ENCODE measurements around the gene RAPGEF4.

Gene RAPGEF4

DNA sequence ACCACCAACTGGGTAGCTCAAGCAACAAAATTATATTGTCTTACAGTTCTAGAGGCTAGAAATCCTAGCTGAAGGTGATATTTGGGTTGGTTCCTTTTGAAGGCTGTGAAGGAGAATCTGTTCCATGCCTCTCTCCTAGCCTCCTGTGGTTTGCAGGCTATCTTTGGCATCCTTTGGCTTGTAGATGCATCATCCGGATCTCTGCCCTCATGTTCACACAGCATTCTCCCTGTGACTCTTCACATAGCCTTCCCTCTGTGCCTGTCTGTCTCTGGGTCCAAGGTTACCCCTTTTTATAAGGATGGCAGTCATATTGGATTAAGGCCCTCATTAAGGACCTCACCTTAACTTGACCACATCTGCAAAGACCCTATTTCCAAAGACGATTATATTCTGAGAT is 261.4 kb downstream of the RAPGEF4 start:
- no peak for DNase-seq (ENCODE audit: low read depth in 3 of 3)

- DNase-seq (ENCODE audit: low read depth in 3 of 3), result no peak
These were observed 263.1 kb downstream of the RAPGEF4 start for GRCh38 chr2:172998547-172999272.

DNA sequence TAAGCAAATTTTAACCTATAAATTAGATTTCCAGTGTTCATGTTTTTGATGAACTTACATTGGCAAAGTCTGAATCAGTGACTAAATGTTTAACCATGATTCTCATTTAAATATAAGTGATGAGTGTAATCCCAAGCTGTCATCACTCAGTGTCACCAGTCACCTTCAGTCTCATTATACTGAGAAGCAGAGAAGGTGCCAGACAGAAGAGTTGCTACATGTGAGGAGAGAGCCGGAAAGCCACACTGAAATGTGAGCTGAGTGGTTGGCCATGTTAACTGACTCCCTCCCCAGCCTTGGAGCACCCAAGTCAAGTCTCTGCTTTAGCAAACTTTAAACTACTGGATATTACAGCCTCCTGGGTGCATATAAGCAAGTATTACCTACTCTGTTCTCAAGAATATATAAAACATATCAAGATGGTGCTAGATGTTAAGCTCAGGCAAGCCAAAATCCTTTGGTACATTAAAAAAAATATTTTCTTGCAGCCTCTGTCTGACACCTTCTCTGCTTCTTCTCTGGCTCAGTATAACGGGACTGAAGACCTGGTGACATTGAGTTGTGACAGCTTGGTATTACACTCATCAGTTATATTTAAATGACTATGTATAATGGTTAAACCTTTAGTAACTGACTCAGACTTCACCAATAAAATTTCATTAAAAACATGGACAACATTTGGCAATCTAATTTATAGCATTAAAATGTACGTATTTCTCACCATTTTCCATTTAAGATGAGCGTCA is 264.2 kb downstream of the RAPGEF4 start:
- no peak for DNase-seq (ENCODE audit: low read depth in 3 of 3)

DNA sequence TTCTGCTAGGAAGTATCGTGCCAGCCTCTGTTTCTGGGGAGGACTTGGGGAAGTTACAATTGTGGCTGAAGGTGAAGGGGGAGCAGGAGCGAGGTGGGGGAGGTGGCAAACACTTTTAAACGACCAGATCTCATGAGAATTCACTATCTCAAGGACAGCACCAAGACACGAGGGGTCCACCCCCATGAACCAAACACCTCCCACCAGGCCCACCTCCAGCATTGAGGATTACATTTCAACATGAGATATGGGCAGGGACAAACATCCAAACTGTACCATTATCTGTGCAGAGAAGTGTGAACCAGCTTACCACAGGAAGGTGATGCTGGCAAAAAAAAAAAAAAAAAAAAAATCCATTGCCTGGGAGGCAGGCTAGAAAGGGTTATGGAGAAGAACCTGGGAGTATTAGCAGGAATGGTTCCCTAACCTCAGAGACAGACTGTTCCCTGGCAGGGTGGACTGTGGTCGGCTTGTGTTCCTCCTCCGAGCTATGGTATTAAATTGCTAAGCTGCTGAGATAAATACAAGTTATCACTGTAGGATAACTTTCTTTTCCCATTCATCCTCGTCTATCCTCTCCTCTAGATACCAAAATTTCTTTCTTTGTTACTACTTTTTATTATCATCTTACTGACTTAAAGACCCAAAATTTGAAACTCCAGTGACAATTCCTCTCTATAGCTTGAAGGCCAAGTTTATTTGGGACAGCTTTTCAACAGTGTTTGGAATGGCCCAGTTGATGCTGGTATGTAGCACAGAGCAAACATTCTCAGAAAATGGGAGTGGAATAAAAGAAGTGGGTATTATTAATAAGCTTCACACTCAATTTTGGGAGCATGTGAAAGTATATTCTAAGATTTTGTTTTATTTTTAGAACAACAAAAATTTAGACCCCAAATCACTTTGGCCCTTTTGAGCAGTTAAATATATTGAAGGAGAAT is 266.3 kb downstream of the RAPGEF4 start:
- DNase-seq (ENCODE audit: low read depth in 3 of 3), result no peak

- DNase-seq (ENCODE audit: low read depth in 3 of 3), result no peak
These were observed 267.3 kb downstream of the RAPGEF4 start for GRCh38 chr2:173002751-173003541.

- no peak for DNase-seq (ENCODE audit: low read depth in 3 of 3)
These were observed 273.1 kb downstream of the RAPGEF4 start for GRCh38 chr2:173008786-173009185.

GRCh38 chr2:173010233-173010632 is 274.6 kb downstream of the RAPGEF4 start:
- DNase-seq (ENCODE audit: low read depth in 3 of 3), result no peak

DNA sequence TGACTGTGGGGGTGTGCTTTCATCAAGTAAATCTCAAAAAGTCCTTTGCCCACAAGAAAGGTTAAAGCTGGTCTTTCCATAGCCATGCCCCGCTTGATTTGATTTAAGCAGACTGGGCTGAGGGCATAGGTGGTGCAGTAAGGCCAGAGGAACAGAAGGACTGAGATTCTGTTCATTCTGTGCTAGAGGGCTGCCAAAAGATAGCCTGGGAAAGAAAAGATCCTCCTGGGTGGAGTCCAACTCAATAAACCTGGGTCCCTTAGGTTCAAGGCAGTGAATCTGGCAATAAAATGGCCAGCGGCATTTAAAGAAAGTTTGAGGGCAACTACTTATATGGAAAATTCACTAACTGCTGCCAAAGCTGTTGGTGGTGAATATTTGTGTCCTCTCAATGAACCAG is 280.8 kb downstream of the RAPGEF4 start:
- no peak for DNase-seq (ENCODE audit: low read depth in 3 of 3)

GRCh38 chr2:173017646-173018420 is 282.2 kb downstream of the RAPGEF4 start:
- DNase-seq (ENCODE audit: low read depth in 3 of 3), result no peak

DNA sequence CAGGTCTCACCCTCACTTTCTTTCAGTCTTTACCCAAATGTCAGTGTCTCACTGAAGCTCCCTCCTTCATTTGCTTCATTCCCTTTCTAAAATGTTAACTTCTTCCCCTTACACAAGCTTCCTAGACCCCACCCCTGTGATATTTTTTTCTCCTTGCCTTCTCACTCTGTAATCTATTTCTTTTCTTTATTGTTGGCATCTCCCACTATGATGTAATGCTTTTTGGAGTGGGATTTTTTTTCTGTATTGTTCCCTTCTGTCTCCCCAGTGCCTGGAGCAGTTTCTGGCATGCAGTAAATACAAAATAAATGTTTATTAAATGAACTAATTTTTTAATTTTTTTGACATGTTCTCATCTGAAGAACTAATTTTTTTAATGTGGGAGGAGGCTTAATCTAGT is 284.1 kb downstream of the RAPGEF4 start:
- DNase-seq (ENCODE audit: low read depth in 3 of 3), result no peak

DNA sequence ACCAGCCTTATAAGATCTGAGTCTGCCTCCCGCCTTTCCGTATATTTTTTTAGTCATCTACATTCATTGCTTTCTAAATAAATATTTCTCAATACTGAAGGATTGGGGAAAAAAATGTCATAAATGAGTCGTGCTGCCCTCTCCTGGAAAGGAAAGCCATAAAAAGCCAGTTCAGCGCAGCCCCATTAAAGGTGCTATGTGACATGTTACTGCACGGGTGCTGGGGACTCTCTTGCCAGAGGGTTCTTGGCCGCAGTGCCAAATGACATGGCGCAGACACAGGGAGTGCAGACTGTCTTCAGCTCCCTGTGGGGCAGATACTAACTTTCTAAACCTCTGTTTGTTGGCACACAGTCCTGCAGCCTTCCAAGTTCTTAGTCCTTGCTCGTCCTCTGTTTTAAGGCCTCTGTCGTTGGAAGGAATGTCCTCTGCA is 286.3 kb downstream of the RAPGEF4 start:
- no peak for DNase-seq (ENCODE audit: low read depth in 3 of 3)

- DNase-seq (ENCODE audit: low read depth in 3 of 3), result no peak
These were observed 288.1 kb downstream of the RAPGEF4 start for GRCh38 chr2:173023718-173024117.

GRCh38 chr2:173026479-173026878 is 290.8 kb downstream of the RAPGEF4 start:
- no peak for DNase-seq (ENCODE audit: low read depth in 3 of 3)

- peak; percentile 53 to 74 (median 65) for DNase-seq (ENCODE audit: low read depth in 3 of 3)
These were observed 291.8 kb downstream of the RAPGEF4 start for GRCh38 chr2:173027181-173028128.

GRCh38 chr2:173028141-173028540 is 292.5 kb downstream of the RAPGEF4 start:
- no peak for DNase-seq (ENCODE audit: low read depth in 3 of 3)

- no peak for DNase-seq (ENCODE audit: low read depth in 3 of 3)
These were observed 293.0 kb downstream of the RAPGEF4 start for GRCh38 chr2:173028671-173029070.

DNA sequence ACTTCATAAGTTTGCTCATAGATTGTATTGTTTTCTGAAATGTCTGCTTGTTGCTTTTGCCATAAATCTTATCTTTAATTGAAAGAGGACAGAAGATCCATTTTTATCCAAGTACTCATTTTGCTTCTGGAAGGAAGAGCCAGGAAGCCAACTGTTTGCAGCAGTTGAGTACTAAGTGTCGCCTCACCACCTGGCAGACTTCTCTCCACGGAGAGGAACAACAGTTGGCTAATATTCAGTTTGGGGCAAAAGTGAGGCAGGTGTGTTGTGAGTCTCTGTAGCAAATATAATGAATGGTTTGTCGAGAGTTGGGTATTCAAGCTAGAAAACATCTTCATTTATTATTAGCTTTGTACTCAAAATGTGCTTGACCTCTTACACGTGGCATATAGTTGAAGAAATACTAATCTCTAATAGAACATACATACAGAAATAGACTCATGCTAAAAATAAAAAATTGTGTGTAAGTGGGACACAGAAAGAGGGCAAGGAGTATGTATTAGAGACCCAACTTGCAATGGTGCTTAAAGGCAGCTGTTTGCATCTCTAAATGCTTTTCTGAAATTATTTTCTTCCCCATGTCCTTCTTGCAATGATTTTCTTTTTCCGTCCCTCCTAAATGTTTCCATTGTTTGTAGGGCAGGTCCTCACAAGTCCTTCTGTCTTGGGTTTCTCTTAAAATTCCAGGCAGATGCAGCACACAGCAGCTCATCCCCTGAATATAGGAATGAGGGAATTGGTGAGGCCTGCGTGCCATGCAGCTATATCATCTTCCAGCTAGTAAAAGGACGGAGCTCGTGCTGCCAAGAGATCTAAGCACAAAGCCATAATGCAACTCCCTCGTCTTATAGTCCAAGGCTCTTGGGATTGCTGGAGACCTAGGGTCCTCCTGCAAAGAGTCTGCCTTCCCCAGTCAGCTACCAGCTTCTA is 295.2 kb downstream of the RAPGEF4 start:
- DNase-seq (ENCODE audit: low read depth in 3 of 3), result no peak

DNA sequence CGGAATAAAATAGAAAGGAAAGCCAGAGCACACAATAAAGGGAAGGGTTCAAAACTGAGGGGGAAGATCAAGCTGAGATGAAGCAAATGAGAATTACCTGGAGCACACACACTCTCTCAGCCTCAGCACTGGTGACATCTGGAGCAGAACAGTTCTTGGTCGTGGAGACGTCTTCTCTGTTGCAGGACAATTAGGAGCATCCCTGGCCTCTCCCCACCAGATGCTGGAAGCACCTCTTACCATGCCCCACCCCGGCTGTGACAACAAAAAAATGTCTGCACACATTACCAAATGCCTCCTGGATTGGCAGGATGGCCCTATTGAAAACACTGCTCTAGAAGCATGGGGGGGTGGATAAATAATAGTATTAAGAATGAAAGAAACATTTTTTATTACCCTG is 296.4 kb downstream of the RAPGEF4 start:
- DNase-seq (ENCODE audit: low read depth in 3 of 3), result no peak

All from stimulated activated CD4-positive, alpha-beta T cell treated with anti-CD3 and anti-CD28 coated beads, TNF-alpha, amount 100 ng/mL, for 48 hours (primary cell).